Brain microvascular endothelial cell (primary cell): Measurements from ENCODE around the gene PILRA.

Experiments
- DNase-seq: peaks from one replicate; pipeline ENCODE4 v3.0.0-alpha.2; 2020
- H3K27ac ChIP-seq: fragments of 250-450 bp; sonication (Bioruptor Pico); 2 replicates; pipeline ENCODE4 v1.5.1; 2020; ENCODE audit warnings: mild to moderate bottlenecking, moderate library complexity
- H3K27me3 ChIP-seq: fragments of 250-450 bp; sonication (Bioruptor Pico); replicated peaks from 2 replicates; pipeline ENCODE4 v1.5.1; 2020; ENCODE audit warnings: mild to moderate bottlenecking
- H3K36me3 ChIP-seq: fragments of 250-450 bp; sonication (Bioruptor Pico); replicated peaks from 2 replicates; pipeline ENCODE4 v1.5.1; 2020; ENCODE audit warnings: mild to moderate bottlenecking
- H3K4me3 ChIP-seq: 2 replicates; pipeline ENCODE4 v1.5.1; 2011; ENCODE audit warnings: low read depth, mild to moderate bottlenecking, control low read depth, low read length, moderate library complexity
- in situ Hi-C: cut with HindIII; loops from 2 replicates; pipeline ENCODE4 v1.10.0; 2017; ENCODE audit warnings: low sequenced_read_pairs, low pct_ligation_motif_present
- TF ChIP-seq, protein P1 (sequence below): IDR thresholded peaks from 2 replicates; pipeline ENCODE4 v1.5.1; 2011; ENCODE audit warnings: low read depth, mild to moderate bottlenecking, moderate library complexity, low read length, control low read depth, inconsistent platforms; ENCODE audit errors: missing control alignments

The PILRA gene

DNA sequence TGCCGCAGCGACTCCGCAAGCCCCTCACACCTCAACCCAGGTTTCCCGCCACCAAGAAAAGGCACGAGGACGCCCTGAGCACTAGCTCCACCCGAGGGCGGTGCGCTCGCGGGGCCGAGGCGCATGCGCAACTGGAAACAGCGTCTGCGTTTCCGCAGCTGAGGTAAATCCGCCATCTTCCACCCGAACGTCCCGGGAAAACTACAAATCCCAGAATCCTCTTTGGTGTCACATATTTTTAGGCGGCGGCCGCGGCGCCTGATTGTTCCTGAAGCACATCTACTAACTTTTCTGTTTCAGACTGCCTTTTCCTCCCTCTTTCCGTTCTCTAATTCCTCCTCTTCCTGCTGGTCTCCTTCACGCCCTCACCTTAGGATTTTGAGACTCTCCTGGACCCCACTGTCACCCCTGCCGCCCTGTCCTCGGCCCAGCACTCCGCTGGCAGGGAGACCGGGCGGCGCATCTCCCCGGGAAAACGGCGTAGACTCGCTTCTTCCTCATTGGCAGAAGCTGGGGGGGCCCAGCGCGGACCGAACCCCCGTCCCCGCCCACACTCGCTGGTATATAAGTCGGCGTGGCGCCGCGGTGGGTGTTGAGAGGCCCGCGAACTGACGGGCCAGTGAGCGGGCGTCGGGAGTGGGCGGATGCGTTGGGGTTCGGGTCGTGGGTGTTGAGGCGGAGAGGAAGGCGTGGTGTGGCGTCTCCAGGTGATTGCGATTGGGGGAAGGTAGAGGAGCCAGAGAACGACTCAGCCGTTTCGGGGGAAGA, 55.1 kb downstream of the PILRA start, which contains the start of gene ZCWPW1:
ZCWPW1 (minus strand) TSS at position 505 of the 768 bp plus-strand sequence. CDS start 8,054 bp downstream, outside the sequence.
- in situ Hi-C loops = no loop called here
- DNase-seq = peak; percentile 96
- H3K4me3 ChIP-seq = peak within 1 kb of the TSS; percentile 66
- TF ChIP-seq, protein P1, sequence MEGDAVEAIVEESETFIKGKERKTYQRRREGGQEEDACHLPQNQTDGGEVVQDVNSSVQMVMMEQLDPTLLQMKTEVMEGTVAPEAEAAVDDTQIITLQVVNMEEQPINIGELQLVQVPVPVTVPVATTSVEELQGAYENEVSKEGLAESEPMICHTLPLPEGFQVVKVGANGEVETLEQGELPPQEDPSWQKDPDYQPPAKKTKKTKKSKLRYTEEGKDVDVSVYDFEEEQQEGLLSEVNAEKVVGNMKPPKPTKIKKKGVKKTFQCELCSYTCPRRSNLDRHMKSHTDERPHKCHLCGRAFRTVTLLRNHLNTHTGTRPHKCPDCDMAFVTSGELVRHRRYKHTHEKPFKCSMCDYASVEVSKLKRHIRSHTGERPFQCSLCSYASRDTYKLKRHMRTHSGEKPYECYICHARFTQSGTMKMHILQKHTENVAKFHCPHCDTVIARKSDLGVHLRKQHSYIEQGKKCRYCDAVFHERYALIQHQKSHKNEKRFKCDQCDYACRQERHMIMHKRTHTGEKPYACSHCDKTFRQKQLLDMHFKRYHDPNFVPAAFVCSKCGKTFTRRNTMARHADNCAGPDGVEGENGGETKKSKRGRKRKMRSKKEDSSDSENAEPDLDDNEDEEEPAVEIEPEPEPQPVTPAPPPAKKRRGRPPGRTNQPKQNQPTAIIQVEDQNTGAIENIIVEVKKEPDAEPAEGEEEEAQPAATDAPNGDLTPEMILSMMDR = no peak
- peaks cover 5% of the 10 kb centered on the region for H3K36me3 ChIP-seq
- H3K27ac ChIP-seq = peak within 1 kb of the TSS; percentile 96
- H3K27me3 ChIP-seq = no peaks in the 10 kb centered on the region

DNA sequence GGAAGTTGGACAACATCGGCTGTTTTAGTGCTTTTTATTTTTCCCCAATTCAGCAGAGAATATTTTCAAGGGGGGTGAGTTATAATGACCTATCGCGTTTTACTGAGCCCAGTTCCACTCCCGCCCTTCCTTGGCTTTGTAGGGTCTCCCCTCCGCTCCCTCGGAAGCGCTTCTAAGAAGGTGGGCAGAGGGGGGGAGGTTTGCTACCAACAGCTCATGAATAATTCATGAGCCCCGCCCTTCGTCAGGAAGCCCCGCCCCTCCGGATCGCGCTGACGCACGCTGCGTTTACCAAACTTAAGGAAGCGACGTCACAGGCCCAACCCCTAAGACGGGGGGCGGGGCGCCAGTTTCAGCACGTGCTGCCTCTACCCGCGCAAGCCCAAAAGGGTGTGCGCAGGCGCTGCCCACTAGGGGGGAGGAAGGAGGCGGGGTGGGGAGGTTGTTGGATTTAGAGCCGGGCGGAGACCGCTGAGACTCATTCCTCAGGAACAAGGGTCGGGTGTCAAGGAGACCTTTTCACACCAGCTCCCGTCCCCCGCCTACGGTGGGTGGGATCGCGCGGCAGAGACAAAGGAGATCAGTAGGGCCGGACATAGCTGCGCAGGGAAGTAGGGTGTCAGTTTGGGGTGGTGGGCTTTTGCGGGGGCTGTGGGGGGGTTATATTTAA, 55.8 kb downstream of the PILRA start:
- Histone ChIP-seq H3K27ac (peak overlapping the region; percentile 96), H3K27me3 (no peaks in the 10 kb centered on the region), H3K36me3 (peaks cover 12% of the 10 kb centered on the region), H3K4me3 (peak overlapping the region; percentile 66)
- in situ Hi-C loops = no loop called here
- TF ChIP-seq, protein P1 = peak; percentile 21
- DNase-seq = peak; percentile 100

DNA sequence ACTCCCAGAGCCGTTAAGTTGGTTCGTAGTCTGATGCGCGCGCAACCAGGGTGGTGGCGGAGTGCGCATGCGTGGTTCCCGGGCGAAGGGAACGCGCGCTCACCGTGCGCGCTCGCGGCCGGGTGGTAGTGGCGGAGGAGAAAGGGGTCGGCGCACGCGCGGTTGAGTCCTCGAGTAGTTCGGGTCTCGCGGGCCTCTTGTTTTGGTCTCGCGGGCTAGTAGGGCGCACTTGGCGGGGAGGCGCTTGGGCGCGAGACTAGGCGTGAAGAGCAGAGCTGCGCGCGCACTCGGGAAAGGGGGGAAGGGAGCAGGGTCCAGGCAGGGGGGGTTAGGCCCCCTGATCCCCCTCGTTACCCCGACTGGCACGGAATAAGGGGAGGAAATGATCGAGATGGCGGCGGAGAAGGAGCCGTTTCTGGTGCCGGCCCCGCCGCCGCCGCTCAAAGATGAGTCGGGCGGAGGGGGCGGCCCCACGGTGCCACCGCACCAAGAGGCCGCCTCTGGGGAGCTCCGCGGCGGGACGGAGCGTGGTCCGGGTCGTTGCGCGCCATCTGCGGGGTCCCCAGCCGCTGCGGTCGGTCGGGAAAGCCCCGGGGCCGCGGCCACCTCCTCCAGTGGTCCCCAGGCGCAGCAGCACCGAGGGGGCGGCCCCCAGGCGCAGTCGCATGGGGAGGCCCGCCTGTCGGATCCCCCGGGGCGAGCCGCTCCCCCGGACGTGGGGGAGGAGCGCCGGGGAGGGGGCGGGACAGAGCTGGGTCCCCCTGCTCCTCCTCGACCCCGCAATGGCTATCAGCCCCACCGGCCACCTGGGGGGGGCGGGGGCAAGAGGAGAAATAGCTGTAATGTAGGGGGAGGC, 56.6 kb downstream of the PILRA start, which contains the start of gene MEPCE:
MEPCE (plus strand) TSS at position 195 of the 856 bp plus-strand sequence; CDS start at position 383, 188 bp downstream.
- peak; percentile 97 for DNase-seq
- in situ Hi-C loops = no loop called here
- peaks cover 18% of the 10 kb centered on the region for H3K36me3 ChIP-seq
- H3K27ac ChIP-seq = peak within 1 kb of the TSS; percentile 96
- peak within 1 kb of the TSS; percentile 66 for H3K4me3 ChIP-seq
- TF ChIP-seq, protein P1 = no peak
- H3K27me3 ChIP-seq = no peaks in the 10 kb centered on the region

DNA sequence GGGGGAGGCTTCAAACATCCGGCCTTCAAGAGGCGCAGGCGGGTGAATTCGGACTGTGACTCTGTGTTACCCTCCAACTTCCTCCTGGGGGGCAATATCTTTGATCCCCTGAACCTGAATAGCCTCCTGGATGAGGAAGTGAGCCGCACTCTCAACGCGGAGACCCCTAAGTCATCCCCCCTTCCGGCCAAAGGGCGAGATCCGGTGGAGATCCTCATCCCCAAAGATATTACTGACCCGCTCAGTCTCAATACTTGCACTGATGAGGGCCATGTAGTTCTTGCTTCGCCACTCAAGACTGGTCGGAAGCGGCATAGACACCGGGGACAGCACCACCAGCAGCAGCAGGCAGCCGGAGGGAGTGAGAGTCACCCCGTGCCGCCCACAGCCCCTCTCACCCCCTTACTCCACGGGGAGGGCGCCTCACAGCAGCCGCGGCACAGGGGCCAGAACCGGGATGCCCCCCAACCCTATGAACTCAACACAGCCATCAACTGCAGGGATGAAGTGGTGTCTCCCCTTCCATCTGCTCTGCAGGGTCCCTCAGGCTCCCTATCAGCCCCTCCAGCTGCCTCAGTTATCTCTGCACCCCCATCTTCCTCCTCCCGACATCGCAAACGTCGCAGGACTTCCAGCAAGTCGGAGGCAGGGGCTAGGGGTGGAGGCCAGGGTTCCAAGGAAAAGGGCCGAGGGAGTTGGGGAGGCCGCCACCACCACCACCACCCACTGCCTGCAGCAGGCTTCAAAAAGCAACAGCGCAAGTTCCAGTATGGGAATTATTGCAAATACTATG, 57.4 kb downstream of the PILRA start:
- Histone ChIP-seq H3K27ac (no peak overlapping the region), H3K27me3 (no peaks in the 10 kb centered on the region), H3K4me3 (peak overlapping the region; percentile 66), H3K36me3 (peaks cover 18% of the 10 kb centered on the region)
- in situ Hi-C loops = no loop called here
- no peak for DNase-seq
- TF ChIP-seq, protein P1 = no peak

DNA sequence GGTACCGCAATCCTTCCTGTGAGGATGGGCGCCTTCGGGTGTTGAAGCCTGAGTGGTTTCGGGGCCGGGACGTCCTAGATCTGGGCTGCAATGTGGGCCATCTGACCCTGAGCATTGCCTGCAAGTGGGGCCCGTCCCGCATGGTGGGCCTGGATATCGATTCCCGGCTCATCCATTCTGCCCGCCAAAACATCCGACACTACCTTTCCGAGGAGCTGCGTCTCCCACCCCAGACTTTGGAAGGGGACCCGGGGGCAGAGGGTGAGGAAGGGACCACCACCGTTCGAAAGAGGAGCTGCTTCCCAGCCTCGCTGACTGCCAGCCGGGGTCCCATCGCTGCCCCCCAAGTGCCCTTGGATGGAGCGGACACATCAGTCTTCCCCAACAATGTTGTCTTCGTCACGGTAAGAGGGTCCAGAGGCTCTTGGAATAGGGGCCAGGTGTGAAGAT, 58.0 kb downstream of the PILRA start:
- no peak for DNase-seq

More for the DNA sequence above, 58.0 kb downstream of the PILRA start:
- in situ Hi-C loops = no loop called here
- Histone ChIP-seq H3K36me3 (peaks cover 18% of the 10 kb centered on the region), H3K27me3 (no peaks in the 10 kb centered on the region), H3K27ac (no peak overlapping the region), H3K4me3 (no peak overlapping the region)
- TF ChIP-seq, protein P1 = no peak
